Measurements from ENCODE around the gene SOX13.
"Not testable (repeated sequence)": the region's sequence is repeated elsewhere in the genome, so short reads cannot be mapped to it uniquely, and the experiment has no call there.

Gene SOX13

GRCh38 chr1:204089044-204089751 lies 16.3 kb downstream of the SOX13 start:
- peak overlapping the region; percentile 53 for H3K4me3 Mint-ChIP-seq
- ATAC-seq, result peak; percentile 39
- no peaks in the 10 kb centered on the region for H3K36me3 Mint-ChIP-seq
- no peak for DNase-seq (ENCODE audit: low spot score in 2 of 2)
- H3K9me3 Mint-ChIP-seq, result no peaks in the 10 kb centered on the region
- H3K4me1 Mint-ChIP-seq, result peaks cover 63% of the 10 kb centered on the region
- peak overlapping the region; percentile 82 for H3K27ac Mint-ChIP-seq

GRCh38 chr1:204090132-204090531 lies 17.2 kb downstream of the SOX13 start:
- H3K4me1 Mint-ChIP-seq, result peaks cover 56% of the 10 kb centered on the region
- H3K4me3 Mint-ChIP-seq, result peak overlapping the region; percentile 53
- H3K27ac Mint-ChIP-seq, result peak overlapping the region; percentile 82
- H3K9me3 Mint-ChIP-seq; H3K36me3 Mint-ChIP-seq; ATAC-seq; DNase-seq (ENCODE audit: low spot score in 2 of 2): not testable (repeated sequence)

- DNase-seq (ENCODE audit: low spot score in 2 of 2) (no peak), ATAC-seq (no peak)
- Mint-ChIP-seq H3K4me3 (peak overlapping the region; percentile 53), H3K27ac (peak overlapping the region; percentile 82), H3K36me3 (no peaks in the 10 kb centered on the region), H3K9me3 (no peaks in the 10 kb centered on the region), H3K4me1 (peaks cover 49% of the 10 kb centered on the region)
Measured at GRCh38 chr1:204091066-204091465, 18.2 kb downstream of the SOX13 start.

GRCh38 chr1:204091787-204092312 lies 18.9 kb downstream of the SOX13 start:
- Mint-ChIP-seq H3K4me1 (peaks cover 53% of the 10 kb centered on the region), H3K9me3 (no peaks in the 10 kb centered on the region), H3K27ac (peak overlapping the region; percentile 82), H3K36me3 (peaks cover 3% of the 10 kb centered on the region), H3K4me3 (peak overlapping the region; percentile 53)
- DNase-seq (ENCODE audit: low spot score in 2 of 2) (no peak), ATAC-seq (no peak)

GRCh38 chr1:204092632-204093420 lies 19.9 kb downstream of the SOX13 start:
- peak overlapping the region; percentile 82 for H3K27ac Mint-ChIP-seq
- no peak for ATAC-seq
- no peaks in the 10 kb centered on the region for H3K9me3 Mint-ChIP-seq
- peaks cover 4% of the 10 kb centered on the region for H3K36me3 Mint-ChIP-seq
- no peak for DNase-seq (ENCODE audit: low spot score in 2 of 2)
- H3K4me3 Mint-ChIP-seq, result peak overlapping the region; percentile 53
- peaks cover 48% of the 10 kb centered on the region for H3K4me1 Mint-ChIP-seq

GRCh38 chr1:204093421-204093717 lies 20.5 kb downstream of the SOX13 start:
- H3K4me1 Mint-ChIP-seq, result peaks cover 43% of the 10 kb centered on the region
- H3K4me3 Mint-ChIP-seq, result peak overlapping the region; percentile 53
- ATAC-seq (peak; percentile 38), DNase-seq (ENCODE audit: low spot score in 2 of 2) (no peak)
- peaks cover 4% of the 10 kb centered on the region for H3K36me3 Mint-ChIP-seq
- peak overlapping the region; percentile 48 for H3K27ac Mint-ChIP-seq
- no peaks in the 10 kb centered on the region for H3K9me3 Mint-ChIP-seq

- ATAC-seq, result no peak
- Mint-ChIP-seq H3K4me1 (peaks cover 43% of the 10 kb centered on the region), H3K27ac (peak overlapping the region; percentile 48), H3K36me3 (peaks cover 4% of the 10 kb centered on the region), H3K9me3 (no peaks in the 10 kb centered on the region), H3K4me3 (peak overlapping the region; percentile 53)
- no peak for DNase-seq (ENCODE audit: low spot score in 2 of 2)
Measured at GRCh38 chr1:204093781-204094180, 20.9 kb downstream of the SOX13 start.

GRCh38 chr1:204094313-204094729 lies 21.4 kb downstream of the SOX13 start:
- H3K9me3 Mint-ChIP-seq, result no peaks in the 10 kb centered on the region
- peak overlapping the region; percentile 48 for H3K27ac Mint-ChIP-seq
- ATAC-seq (no peak), DNase-seq (ENCODE audit: low spot score in 2 of 2) (no peak)
- H3K36me3 Mint-ChIP-seq, result peaks cover 4% of the 10 kb centered on the region
- no peak overlapping the region for H3K4me3 Mint-ChIP-seq
- peaks cover 40% of the 10 kb centered on the region for H3K4me1 Mint-ChIP-seq

- H3K36me3 Mint-ChIP-seq, result peaks cover 4% of the 10 kb centered on the region
- H3K9me3 Mint-ChIP-seq, result no peaks in the 10 kb centered on the region
- H3K4me3 Mint-ChIP-seq, result no peak overlapping the region
- ATAC-seq (no peak), DNase-seq (ENCODE audit: low spot score in 2 of 2) (no peak)
- H3K4me1 Mint-ChIP-seq, result peaks cover 41% of the 10 kb centered on the region
- H3K27ac Mint-ChIP-seq, result peak overlapping the region; percentile 48
Measured at GRCh38 chr1:204094856-204095634, 22.1 kb downstream of the SOX13 start.

GRCh38 chr1:204096931-204097330 lies 24.0 kb downstream of the SOX13 start:
- H3K27ac Mint-ChIP-seq, result peak overlapping the region; percentile 74
- ATAC-seq (peak; percentile 71), DNase-seq (ENCODE audit: low spot score in 2 of 2) (no peak)
- H3K36me3 Mint-ChIP-seq, result peaks cover 4% of the 10 kb centered on the region
- H3K4me3 Mint-ChIP-seq, result no peak overlapping the region
- no peaks in the 10 kb centered on the region for H3K9me3 Mint-ChIP-seq
- peaks cover 49% of the 10 kb centered on the region for H3K4me1 Mint-ChIP-seq

GRCh38 chr1:204098683-204099082 lies 25.8 kb downstream of the SOX13 start:
- Mint-ChIP-seq H3K36me3 (peaks cover 9% of the 10 kb centered on the region), H3K9me3 (no peaks in the 10 kb centered on the region), H3K27ac (peak overlapping the region; percentile 68), H3K4me3 (no peak overlapping the region), H3K4me1 (peaks cover 49% of the 10 kb centered on the region)
- DNase-seq (ENCODE audit: low spot score in 2 of 2), result no peak
- no peak for ATAC-seq

- ATAC-seq; H3K4me3 Mint-ChIP-seq; DNase-seq (ENCODE audit: low spot score in 2 of 2); H3K9me3 Mint-ChIP-seq: not testable (repeated sequence)
- peak overlapping the region; percentile 95 for H3K27ac Mint-ChIP-seq
- peaks cover 59% of the 10 kb centered on the region for H3K4me1 Mint-ChIP-seq
- H3K36me3 Mint-ChIP-seq, result peaks cover 12% of the 10 kb centered on the region
Measured at GRCh38 chr1:204099754-204100153, 26.8 kb downstream of the SOX13 start.

GRCh38 chr1:204102029-204102611 lies 29.2 kb downstream of the SOX13 start:
- DNase-seq (ENCODE audit: low spot score in 2 of 2) (peak in 1 of 2 donors; percentile 66), ATAC-seq (peak; percentile 53)
- peak overlapping the region; percentile 95 for H3K27ac Mint-ChIP-seq
- H3K9me3 Mint-ChIP-seq, result no peaks in the 10 kb centered on the region
- peaks cover 65% of the 10 kb centered on the region for H3K4me1 Mint-ChIP-seq
- H3K36me3 Mint-ChIP-seq, result peaks cover 11% of the 10 kb centered on the region
- H3K4me3 Mint-ChIP-seq, result peak overlapping the region; percentile 75

GRCh38 chr1:204102739-204103430 lies 30.0 kb downstream of the SOX13 start:
- ATAC-seq (peak; percentile 45), DNase-seq (ENCODE audit: low spot score in 2 of 2) (peak in 1 of 2 donors; percentile 60)
- Mint-ChIP-seq H3K9me3 (no peaks in the 10 kb centered on the region), H3K4me1 (peaks cover 70% of the 10 kb centered on the region), H3K27ac (peak overlapping the region; percentile 95), H3K4me3 (peak overlapping the region; percentile 75), H3K36me3 (peaks cover 11% of the 10 kb centered on the region)

All from stimulated activated effector memory CD8-positive, alpha-beta T cell treated with anti-CD3 and anti-CD28 coated beads, Interleukin-12 subunit alpha, Interleukin-12 subunit beta, amount 100 ng/mL, for 72 hours (primary cell).